ENCODE measurements around the gene CDH24. TPM values are rescaled to one million over a fixed set of nuclear protein-coding genes. Genes with fewer than 3 reads are reported as not detected.

The CDH24 gene
- total RNA-seq, 2 donors from 2014 or later = 16.9 to 17.2 TPM

GRCh38 chr14:23052671-23053070 lies 4.6 kb downstream of the CDH24 start:
- H3K27me3 Mint-ChIP-seq (ENCODE audit: insufficient read depth) = no peaks in the 10 kb centered on the region
- H3K4me1 Mint-ChIP-seq = peaks cover 14% of the 10 kb centered on the region
- peak overlapping the region; percentile 80 for H3K27ac Mint-ChIP-seq
- Histone ChIP-seq H3K36me3 (ENCODE audit: control insufficient read depth, insufficient read depth, low read length) (peaks cover 31% of the 10 kb centered on the region), H3K9me3 (ENCODE audit: control insufficient read depth, low read length) (no peaks in the 10 kb centered on the region), H3K4me1 (ENCODE audit: control insufficient read depth, insufficient read depth, low read length) (no peaks in the 10 kb centered on the region), H3K4me3 (ENCODE audit: low read length) (no peak overlapping the region), H3K9ac (ENCODE audit: extremely low read depth, low read length, poor library complexity, severe bottlenecking) (no peak overlapping the region), H3K27ac (ENCODE audit: low read depth, low read length) (no peak overlapping the region), H3K27me3 (ENCODE audit: control insufficient read depth, insufficient read depth, low read length, poor library complexity, severe bottlenecking) (no peaks in the 10 kb centered on the region)
- 33 to 69% methylated on average over 1 to 3 of the region's 3 CpGs for WGBS, 2 experiments (ENCODE audit: insufficient coverage in 1 of 2, insufficient read length in 1 of 2)
- no peak overlapping the region for H3K4me3 Mint-ChIP-seq
- H3K36me3 Mint-ChIP-seq (ENCODE audit: low read depth) = peaks cover 28% of the 10 kb centered on the region
- peak; percentile 34 for DNase-seq
- TF ChIP-seq CTCF (conservative IDR thresholded peaks at IDR 0.05) = no peak
- peaks cover 2% of the 10 kb centered on the region for H3K9me3 Mint-ChIP-seq

- Mint-ChIP-seq H3K4me1 (peaks cover 14% of the 10 kb centered on the region), H3K4me3 (no peak overlapping the region), H3K36me3 (ENCODE audit: low read depth) (peaks cover 33% of the 10 kb centered on the region), H3K27ac (peak overlapping the region; percentile 80), H3K9me3 (peaks cover 5% of the 10 kb centered on the region), H3K27me3 (ENCODE audit: insufficient read depth) (no peaks in the 10 kb centered on the region)
- peaks cover 31% of the 10 kb centered on the region for H3K36me3 ChIP-seq (ENCODE audit: control insufficient read depth, insufficient read depth, low read length)
- H3K9ac ChIP-seq (ENCODE audit: extremely low read depth, low read length, poor library complexity, severe bottlenecking) = no peak overlapping the region
- TF ChIP-seq CTCF (conservative IDR thresholded peaks at IDR 0.05) = peak; percentile 72
- H3K27me3 ChIP-seq (ENCODE audit: control insufficient read depth, insufficient read depth, low read length, poor library complexity, severe bottlenecking) = no peaks in the 10 kb centered on the region
- H3K4me1 ChIP-seq (ENCODE audit: control insufficient read depth, insufficient read depth, low read length) = no peaks in the 10 kb centered on the region
- WGBS, 2 experiments (ENCODE audit: insufficient coverage in 1 of 2, insufficient read length in 1 of 2) = 80 to 83% methylated on average over 7 to 14 of the region's 14 CpGs
- H3K4me3 ChIP-seq (ENCODE audit: low read length) = no peak overlapping the region
- no peaks in the 10 kb centered on the region for H3K9me3 ChIP-seq (ENCODE audit: control insufficient read depth, low read length)
- peak; percentile 83 for DNase-seq
- H3K27ac ChIP-seq (ENCODE audit: low read depth, low read length) = no peak overlapping the region
Measured at GRCh38 chr14:23052182-23052623, 5.1 kb downstream of the CDH24 start.

- peaks cover 5% of the 10 kb centered on the region for H3K9me3 Mint-ChIP-seq
- H3K27ac Mint-ChIP-seq = no peak overlapping the region
- no peak overlapping the region for H3K4me3 Mint-ChIP-seq
- DNase-seq = no peak
- Histone ChIP-seq H3K9ac (ENCODE audit: extremely low read depth, low read length, poor library complexity, severe bottlenecking) (no peak overlapping the region), H3K9me3 (ENCODE audit: control insufficient read depth, low read length) (no peaks in the 10 kb centered on the region), H3K36me3 (ENCODE audit: control insufficient read depth, insufficient read depth, low read length) (peaks cover 31% of the 10 kb centered on the region), H3K4me3 (ENCODE audit: low read length) (no peak overlapping the region), H3K4me1 (ENCODE audit: control insufficient read depth, insufficient read depth, low read length) (no peaks in the 10 kb centered on the region), H3K27ac (ENCODE audit: low read depth, low read length) (no peak overlapping the region), H3K27me3 (ENCODE audit: control insufficient read depth, insufficient read depth, low read length, poor library complexity, severe bottlenecking) (no peaks in the 10 kb centered on the region)
- peaks cover 33% of the 10 kb centered on the region for H3K36me3 Mint-ChIP-seq (ENCODE audit: low read depth)
- H3K27me3 Mint-ChIP-seq (ENCODE audit: insufficient read depth) = no peaks in the 10 kb centered on the region
- H3K4me1 Mint-ChIP-seq = peaks cover 13% of the 10 kb centered on the region
- WGBS, 2 experiments (ENCODE audit: insufficient coverage in 1 of 2, insufficient read length in 1 of 2) = 89 to 97% methylated on average over 3 to 5 of the region's 5 CpGs
- TF ChIP-seq CTCF (conservative IDR thresholded peaks at IDR 0.05) = no peak
Measured at GRCh38 chr14:23051141-23052057, 5.9 kb downstream of the CDH24 start.
